Measurements from ENCODE around the gene STX8. TPM values are rescaled to one million over a fixed set of nuclear protein-coding genes. Genes with fewer than 3 reads are reported as not detected.
A peak's percentile ranks its signal among the peaks of the same experiment; 100 is the strongest.
"Not testable (repeated sequence)": the region's sequence is repeated elsewhere in the genome, so short reads cannot be mapped to it uniquely, and the experiment has no call there.

The STX8 gene
- total and polyA plus RNA-seq, 9 of the 15 experiments (the other 6 are each of a cell fraction or from before 2014, with no cell fraction given) = 14.6 to 42.5 (median 22.1) TPM

- H3K27me3 ChIP-seq (ENCODE audit: control insufficient read depth in 2 of 2, insufficient read depth in 2 of 2, low read length in 2 of 2); BruUV-seq (replicated peaks); intact Hi-C loops (cut with micrococcal nuclease); H3K9ac ChIP-seq (ENCODE audit: insufficient read depth in 1 of 2, low read depth in 2 of 2, low read length in 2 of 2); H3K27ac ChIP-seq (ENCODE audit: extremely low read depth, low read depth, low read length); FAIRE-seq; H3K79me2 ChIP-seq (ENCODE audit: control insufficient read depth, insufficient read depth, low read length); H3K4me3 ChIP-seq; in situ Hi-C loops (cut with MboI); H4K20me1 ChIP-seq (replicated peaks; ENCODE audit: control insufficient read depth, insufficient read depth, low read length); H3K4me2 ChIP-seq (ENCODE audit: insufficient read depth, low read length); H3K9me3 ChIP-seq (replicated peaks; ENCODE audit: control insufficient read depth, insufficient read depth, low read depth, low read length); H3K36me3 ChIP-seq (ENCODE audit: control insufficient read depth, insufficient read depth, low read length); H3K4me1 ChIP-seq (replicated peaks in 1 of 2; ENCODE audit: control insufficient read depth in 2 of 2, insufficient read depth in 2 of 2, low read length in 2 of 2); ATAC-seq; H2AFZ ChIP-seq (ENCODE audit: low read depth, low read length); H3K9me1 ChIP-seq (ENCODE audit: control insufficient read depth, insufficient read depth, low read length); DNase-seq (ENCODE audit: extremely low read depth in 1 of 4, low spot score in 3 of 4); POLR2A ChIA-PET; CTCF ChIA-PET (ENCODE audit: low intra/inter-chr PET ratio): not testable (repeated sequence)
- 7% methylated on average over 6 of the region's 6 CpGs for WGBS (ENCODE audit: insufficient coverage, low coverage, missing lambda C conversion rate)
- TF ChIP-seq CEBPB (tag; IDR thresholded peaks at IDR 0.05) = peak; percentile 32; the same call in 1 of the 2 replicates
Observed at GRCh38 chr17:9447298-9447697, 128.3 kb downstream of the STX8 start.

GRCh38 chr17:9446528-9446927 is 129.1 kb downstream of the STX8 start:
- BruUV-seq (replicated peaks) = no TSS peak
- H3K27me3 ChIP-seq (ENCODE audit: control insufficient read depth in 2 of 2, insufficient read depth in 2 of 2, low read length in 2 of 2) = no peaks in the 10 kb centered on the region

More at GRCh38 chr17:9446528-9446927, 129.1 kb downstream of the STX8 start:
- TF ChIP-seq ARHGAP35 (IDR thresholded peaks at IDR 0.05; ENCODE audit: partially characterized antibody) (no peak), PML (IDR thresholded peaks at IDR 0.05; ENCODE audit: low read length) (no peak), NR2F6 (CRISPR knock-in tag; IDR thresholded peaks at IDR 0.05) (no peak), ZFX (CRISPR knock-in tag; IDR thresholded peaks at IDR 0.05) (no peak), SAFB (IDR thresholded peaks at IDR 0.05; ENCODE audit: borderline replicate concordance, low read depth, low read length) (no peak), KDM5B (IDR thresholded peaks at IDR 0.05; ENCODE audit: insufficient replicate concordance, low read depth, low read length) (no peak), MEF2D (tag; conservative IDR thresholded peaks at IDR 0.05; ENCODE audit: low read depth) (no peak), TEAD1 (CRISPR knock-in tag; IDR thresholded peaks at IDR 0.05) (no peak), RAD51 (IDR thresholded peaks at IDR 0.05; ENCODE audit: borderline replicate concordance, low read depth) (no peak), ZNF175 (CRISPR knock-in tag; IDR thresholded peaks at IDR 0.05; ENCODE audit: low read depth) (no peak), ZNF551 (CRISPR knock-in tag; IDR thresholded peaks at IDR 0.05) (no peak), ZKSCAN8 (CRISPR knock-in tag; IDR thresholded peaks at IDR 0.05) (no peak), RBM17 (IDR thresholded peaks at IDR 0.05; ENCODE audit: borderline replicate concordance, low read depth, low read length) (no peak), SRSF7 (optimal IDR thresholded peaks at IDR 0.05; ENCODE audit: low read depth, low read length) (no peak)
- Histone ChIP-seq H3K9me1 (ENCODE audit: control insufficient read depth, insufficient read depth, low read length) (no peaks in the 10 kb centered on the region), H3K4me1 (replicated peaks in 1 of 2; ENCODE audit: control insufficient read depth in 2 of 2, insufficient read depth in 2 of 2, low read length in 2 of 2) (no peaks in the 10 kb centered on the region), H3K36me3 (ENCODE audit: control insufficient read depth, insufficient read depth, low read length) (no peaks in the 10 kb centered on the region), H3K27ac (ENCODE audit: extremely low read depth, low read depth, low read length) (no peak overlapping the region), H3K79me2 (ENCODE audit: control insufficient read depth, insufficient read depth, low read length) (no peaks in the 10 kb centered on the region), H4K20me1 (replicated peaks; ENCODE audit: control insufficient read depth, insufficient read depth, low read length) (no peaks in the 10 kb centered on the region), H3K9me3 (replicated peaks; ENCODE audit: control insufficient read depth, insufficient read depth, low read depth, low read length) (no peaks in the 10 kb centered on the region), H2AFZ (ENCODE audit: low read depth, low read length) (no peak overlapping the region), H3K4me2 (ENCODE audit: insufficient read depth, low read length) (no peak overlapping the region), H3K9ac (ENCODE audit: insufficient read depth in 1 of 2, low read depth in 2 of 2, low read length in 2 of 2) (no peak overlapping the region), H3K4me3 (no peak overlapping the region)
- CTCF ChIA-PET (ENCODE audit: low intra/inter-chr PET ratio) = no interaction called here
- no peak for FAIRE-seq
- 0% methylated on average over 4 of the region's 4 CpGs for WGBS (ENCODE audit: insufficient coverage, low coverage, missing lambda C conversion rate)
- ATAC-seq = no peak
- POLR2A ChIA-PET = no interaction called here
- DNase-seq (ENCODE audit: extremely low read depth in 1 of 4, low spot score in 3 of 4) = no peak
- in situ Hi-C loops (cut with MboI) (no loop called here), intact Hi-C loops (cut with micrococcal nuclease) (no loop called here)
